ENCODE measurements around the gene PIGH.

Gene PIGH

DNA sequence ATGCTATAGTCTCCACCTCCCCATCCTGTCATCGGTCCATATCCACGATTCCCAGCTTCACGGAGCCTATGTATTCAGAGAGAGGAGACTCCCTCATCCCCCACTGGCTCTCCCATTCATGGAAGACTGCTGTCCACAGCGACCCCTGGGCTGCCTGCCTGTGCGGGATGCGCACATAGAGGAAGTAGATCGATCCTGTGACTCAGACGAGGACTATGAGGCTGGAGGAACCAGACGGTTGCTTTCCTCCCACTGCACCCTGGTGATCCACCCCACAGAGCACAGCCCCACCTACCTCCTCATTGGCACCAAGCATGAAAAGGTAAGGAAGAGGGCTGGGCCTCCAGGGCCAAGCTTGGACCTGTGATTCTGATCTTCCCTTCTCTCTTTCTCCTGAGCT, 24.4 kb downstream of the PIGH start:
- DNase-seq (ENCODE audit: low read depth in 2 of 3, low spot score in 1 of 3) = no peak

DNA sequence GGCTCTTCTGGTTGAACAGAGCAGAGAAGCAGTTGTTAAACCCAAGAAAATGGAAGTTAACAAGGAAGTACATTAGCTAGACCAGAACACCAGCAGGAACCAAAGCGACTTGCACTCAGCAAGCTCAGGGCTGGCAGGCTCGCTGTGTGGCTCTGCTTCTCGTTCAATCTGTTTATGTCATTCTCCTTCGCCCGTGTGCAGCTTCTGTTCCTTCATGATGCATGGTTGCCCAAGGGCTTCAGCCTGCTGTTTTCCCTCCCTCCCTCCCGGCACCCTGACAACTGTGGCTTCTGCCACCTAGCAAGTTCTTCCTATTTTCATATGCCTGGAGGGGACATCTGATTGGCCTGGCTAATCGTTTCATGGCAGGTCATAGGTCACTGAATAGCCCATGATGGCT, 25.3 kb downstream of the PIGH start:
- DNase-seq (ENCODE audit: low read depth in 2 of 3, low spot score in 1 of 3) = no peak

DNA sequence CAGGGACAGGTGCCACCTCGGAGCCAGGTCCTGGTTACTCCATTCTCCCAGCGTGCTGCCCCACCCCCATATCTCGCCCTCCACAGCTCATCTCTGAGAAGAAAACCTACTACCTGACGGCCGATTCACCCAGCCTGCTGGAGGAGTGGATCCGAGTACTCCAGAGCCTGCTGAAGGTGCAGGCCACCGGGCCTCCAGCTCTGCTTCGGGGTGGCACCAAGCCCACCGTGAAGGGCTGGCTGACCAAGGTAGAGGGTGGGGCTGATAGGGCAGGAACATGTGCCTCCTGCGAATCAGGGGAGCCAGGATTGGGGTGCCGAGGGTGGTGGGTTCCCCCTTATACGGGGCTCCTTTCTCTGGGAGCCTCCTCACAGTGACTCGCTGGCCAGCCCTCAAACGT, 25.9 kb downstream of the PIGH start:
- DNase-seq (ENCODE audit: low read depth in 2 of 3, low spot score in 1 of 3) = no peak

DNA sequence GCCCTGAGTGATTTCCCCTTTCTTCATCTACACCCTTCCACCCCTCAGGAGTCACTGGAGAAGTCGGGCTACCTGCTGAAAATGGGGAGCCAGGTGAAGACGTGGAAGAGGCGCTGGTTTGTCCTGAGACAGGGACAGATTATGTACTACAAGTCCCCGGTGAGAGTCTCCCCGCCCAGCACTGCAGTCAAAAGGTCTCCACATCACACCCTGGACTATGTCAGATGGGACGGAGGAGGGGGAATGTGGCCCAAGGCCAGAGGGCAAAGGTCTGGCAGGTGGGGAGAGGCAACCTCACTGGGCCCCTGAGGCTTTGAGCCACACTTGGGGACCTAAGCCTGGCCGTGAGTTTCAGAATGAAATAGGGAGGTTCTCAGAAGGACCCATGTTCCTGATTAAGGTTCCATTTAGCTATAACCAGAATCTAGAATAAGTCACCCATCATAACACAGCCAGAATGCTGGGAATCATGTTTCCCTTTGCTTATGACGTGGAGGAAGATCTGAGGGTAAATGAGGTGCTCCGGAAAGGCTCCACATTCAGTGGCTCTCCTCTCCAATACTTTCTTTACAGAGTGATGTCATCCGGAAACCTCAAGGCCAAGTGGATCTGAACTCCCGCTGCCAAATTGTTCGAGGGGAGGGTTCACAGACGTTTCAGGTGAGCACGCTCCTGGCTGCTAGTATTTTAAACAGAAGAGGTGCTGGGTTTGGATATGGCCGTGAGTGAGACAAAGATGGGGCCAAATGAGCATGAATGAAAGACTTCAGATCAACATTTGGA, 26.6 kb downstream of the PIGH start:
- no peak for DNase-seq (ENCODE audit: low read depth in 2 of 3, low spot score in 1 of 3)

DNA sequence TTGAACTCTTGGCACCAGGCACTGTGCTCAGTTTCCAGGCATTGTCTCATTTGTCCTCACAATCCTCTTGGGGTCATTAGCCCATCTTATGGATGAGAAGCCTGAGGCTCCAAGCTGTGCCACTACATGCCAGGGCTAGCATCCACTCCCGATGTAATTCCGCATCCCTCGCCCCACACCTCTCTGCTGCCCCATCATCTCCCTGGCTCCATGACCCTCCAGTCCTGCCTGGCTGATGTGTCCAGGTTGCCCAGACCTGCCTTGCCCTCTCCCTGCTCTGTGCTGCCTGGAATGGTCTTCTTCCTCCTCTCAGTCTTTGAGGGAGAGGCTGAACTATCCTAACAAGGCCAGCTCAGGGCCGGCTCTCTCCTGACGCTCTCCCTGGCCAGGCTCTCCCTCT, 27.5 kb downstream of the PIGH start:
- DNase-seq (ENCODE audit: low read depth in 2 of 3, low spot score in 1 of 3) = no peak

DNA sequence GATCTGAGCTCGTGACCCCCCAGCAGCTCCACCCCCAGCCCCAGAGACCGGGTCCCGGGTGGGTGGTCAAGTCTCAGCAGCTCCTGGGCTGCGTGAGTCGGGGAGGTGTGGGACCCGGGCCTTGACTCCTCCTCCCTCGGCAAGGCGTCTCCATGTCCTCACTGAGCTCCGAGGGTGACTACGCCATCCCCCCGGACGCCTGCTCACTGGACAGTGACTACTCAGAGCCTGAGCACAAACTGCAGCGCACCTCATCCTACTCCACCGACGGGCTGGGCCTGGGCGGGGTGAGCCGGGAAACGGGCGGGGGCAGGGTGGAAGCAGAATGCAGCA, 28.1 kb downstream of the PIGH start:
- DNase-seq (ENCODE audit: low read depth in 2 of 3, low spot score in 1 of 3) = no peak

DNA sequence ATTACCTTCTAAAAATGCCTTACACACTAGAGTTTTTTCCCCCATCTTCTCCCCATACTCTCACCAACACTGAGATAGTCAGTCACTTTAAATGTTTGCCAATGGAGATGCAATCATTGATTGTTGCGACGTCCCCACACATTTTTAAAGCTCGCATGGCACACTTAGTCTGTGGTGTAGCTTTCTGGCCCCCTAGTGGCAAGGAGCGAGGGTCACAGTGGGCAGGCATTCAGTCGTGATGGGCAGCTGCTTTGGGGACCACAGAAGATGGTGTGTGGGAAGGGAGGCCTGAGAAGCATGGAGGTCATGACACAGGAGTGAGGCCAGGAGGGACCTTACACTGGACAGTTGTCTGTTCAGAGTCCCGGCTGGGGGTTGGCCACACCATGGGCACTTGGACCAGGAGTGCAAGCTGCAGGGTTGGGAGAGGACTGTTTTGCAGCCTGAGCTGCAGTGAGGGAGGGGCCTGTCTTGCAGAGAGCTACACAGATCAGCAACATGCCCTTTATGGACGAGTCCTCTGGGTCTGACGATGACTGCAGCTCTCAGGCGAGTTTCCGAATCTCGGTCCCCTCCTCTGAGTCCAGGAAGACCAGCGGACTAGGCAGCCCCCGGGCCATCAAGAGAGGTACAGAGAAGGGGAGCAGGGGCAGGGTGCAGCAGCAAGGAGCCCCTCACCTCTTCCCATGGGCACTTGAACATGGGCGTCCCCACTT, 28.6 kb downstream of the PIGH start:
- peak; percentile 44 to 68 (median 59) for DNase-seq (ENCODE audit: low read depth in 2 of 3, low spot score in 1 of 3)

DNA sequence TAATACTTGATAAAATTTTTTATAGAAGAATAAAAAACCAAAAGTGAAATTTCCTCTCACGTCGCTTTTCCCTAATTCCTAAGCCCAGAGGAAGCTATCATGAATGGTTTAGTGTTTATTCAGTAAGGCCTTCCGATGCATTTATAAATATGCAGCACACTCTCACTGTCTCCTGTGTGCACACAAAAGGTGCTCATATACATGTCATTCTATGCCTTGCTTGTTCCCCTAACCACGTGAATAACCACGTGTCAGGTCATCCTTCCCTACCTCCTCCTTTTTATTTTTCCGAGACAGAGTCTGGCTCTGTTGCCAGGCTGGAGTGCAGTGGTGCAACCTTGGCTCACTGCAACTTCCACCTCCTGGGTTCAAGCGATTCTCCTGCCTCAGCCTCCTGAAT, 29.6 kb downstream of the PIGH start:
- no peak for DNase-seq (ENCODE audit: low read depth in 2 of 3, low spot score in 1 of 3)

DNA sequence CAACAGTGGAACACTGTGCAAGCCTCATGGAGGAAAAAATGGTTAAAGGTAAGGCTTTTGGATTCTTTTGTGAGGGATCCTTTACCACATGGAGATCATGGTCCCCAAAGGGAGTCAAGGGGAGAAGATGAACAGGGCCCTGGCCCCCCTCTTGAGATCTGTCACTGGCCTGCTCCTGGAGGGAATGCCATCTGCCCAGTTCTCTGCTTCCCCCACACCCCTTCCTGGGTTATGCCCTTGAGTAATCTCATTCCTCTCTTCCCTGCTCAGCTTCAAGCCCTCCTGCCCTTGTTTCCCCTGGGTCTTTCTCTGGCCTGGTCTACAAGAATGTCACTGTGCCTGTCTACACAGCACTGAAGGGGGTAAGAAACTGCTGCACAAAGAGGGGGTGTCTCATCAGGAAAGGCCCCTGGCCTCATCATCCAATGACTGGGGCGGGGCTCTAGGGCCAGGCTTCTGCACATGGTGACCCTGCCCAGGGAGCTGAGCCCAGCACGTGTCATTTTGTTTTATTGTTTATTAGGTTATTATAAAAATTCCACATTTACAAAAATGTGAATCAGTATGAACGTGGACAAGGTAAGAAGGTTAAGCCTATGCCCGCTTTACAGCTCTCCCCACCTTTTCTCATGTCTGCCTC, 30.3 kb downstream of the PIGH start:
- DNase-seq (ENCODE audit: low read depth in 2 of 3, low spot score in 1 of 3) = no peak

DNA sequence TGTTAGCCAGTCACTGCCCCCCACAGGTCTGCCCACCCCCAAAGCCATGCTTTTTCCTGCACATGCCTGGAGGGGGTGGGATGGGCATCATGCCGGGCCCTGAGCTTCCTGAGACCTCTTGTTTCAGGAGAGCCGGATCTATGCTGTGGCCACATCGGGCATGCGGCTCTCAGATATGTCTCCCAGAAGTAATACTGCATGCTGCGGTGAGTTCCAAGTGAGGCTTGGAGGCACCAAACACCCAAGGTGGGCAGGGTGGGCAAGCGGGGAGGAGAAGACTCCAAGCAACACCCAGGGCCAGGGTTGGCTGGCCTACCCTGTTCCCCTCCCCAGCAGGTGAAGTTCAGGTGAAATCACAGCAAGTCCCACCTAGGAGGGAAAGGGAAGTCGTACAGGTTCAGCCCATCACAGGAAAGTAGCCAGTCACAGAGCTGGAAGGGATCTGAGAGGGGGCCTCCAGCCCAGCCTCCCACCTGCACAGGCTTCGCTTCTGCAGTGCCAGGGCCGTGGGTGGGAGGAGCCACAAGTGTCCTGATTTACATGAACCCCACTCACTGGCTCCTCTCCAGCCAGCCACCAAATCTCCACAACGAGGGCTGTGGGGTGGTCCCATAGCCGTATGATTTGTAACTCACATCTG, 30.9 kb downstream of the PIGH start:
- DNase-seq (ENCODE audit: low read depth in 2 of 3, low spot score in 1 of 3) = no peak

DNA sequence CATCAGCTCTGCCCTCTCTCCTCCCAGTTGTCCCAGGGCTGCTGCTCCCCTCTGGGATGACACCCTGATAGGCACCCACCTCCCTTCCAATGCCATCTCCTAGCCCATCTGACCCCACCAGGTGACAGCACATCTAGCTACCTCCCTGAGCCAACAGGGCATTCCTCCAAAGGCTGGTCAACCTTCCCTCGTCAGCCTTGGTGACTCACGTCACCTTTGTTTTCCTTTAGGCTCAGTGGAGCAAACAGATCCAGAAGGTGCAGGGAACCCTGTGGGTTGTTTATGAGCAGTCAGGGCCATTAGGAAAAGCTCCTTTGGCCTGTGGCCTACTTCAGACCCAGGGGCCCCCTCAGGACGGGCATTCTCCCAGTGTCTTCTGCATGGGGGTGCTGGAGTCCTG, 32.4 kb downstream of the PIGH start:
- DNase-seq (ENCODE audit: low read depth in 2 of 3, low spot score in 1 of 3) = no peak

DNA sequence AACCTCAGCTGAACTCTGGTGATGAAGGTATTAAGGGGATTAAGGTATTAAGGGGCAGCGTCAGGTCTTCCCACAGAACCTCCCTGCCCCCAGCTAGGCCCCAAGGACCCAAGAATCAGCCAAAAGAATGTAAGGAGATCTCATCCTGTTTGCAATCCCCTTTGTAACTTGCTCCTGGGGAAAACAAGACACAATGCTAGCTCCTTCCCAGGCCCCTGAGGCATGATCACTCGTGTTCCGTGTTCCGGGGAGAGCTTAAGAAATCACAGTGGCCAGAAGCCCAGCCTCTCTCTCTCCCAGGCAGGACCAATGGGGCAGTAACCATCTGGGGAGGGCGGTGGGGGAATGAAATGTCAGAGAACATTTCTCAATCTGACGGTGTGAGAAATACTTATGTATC, 33.2 kb downstream of the PIGH start:
- DNase-seq (ENCODE audit: low read depth in 2 of 3, low spot score in 1 of 3) = no peak

DNA sequence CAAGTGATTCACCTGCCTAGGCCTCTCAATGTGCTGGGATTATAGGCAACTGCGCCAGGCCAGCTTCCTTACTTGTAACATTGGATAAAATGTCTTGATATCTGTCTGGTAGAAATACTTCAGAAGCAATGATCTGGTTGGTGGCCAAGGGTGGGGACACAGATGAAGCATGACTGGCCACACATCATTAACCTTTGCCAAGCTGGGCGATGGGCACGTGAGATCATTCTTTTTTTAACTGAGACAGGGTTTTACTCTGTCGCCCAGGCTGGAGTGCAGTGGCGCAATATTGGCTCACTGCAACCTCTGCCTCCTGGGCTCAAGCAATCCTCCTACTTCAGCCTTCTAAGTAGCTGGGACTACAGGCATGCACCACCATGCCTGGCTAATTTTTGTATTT, 35.8 kb downstream of the PIGH start:
- no peak for DNase-seq (ENCODE audit: low read depth in 2 of 3, low spot score in 1 of 3)

DNA sequence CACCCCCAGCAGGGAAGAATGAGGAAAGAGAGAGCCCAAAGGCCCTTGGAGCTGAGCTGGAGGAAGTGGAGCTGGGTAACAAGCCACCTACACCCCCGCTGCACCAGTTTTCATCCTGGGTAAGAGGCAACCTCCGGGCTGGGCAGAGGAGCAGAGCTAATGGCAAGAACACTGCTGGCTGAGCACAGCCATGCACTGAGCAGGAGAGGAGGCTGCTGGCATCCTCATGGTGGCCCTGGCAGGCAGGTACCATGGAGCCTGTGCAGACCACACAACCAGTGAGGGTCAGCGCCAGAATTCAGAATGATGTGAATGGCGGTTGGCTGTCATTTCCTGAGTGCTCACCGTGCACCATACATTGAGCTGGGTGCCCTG, 37.3 kb downstream of the PIGH start:
- no peak for DNase-seq (ENCODE audit: low read depth in 2 of 3, low spot score in 1 of 3)

DNA sequence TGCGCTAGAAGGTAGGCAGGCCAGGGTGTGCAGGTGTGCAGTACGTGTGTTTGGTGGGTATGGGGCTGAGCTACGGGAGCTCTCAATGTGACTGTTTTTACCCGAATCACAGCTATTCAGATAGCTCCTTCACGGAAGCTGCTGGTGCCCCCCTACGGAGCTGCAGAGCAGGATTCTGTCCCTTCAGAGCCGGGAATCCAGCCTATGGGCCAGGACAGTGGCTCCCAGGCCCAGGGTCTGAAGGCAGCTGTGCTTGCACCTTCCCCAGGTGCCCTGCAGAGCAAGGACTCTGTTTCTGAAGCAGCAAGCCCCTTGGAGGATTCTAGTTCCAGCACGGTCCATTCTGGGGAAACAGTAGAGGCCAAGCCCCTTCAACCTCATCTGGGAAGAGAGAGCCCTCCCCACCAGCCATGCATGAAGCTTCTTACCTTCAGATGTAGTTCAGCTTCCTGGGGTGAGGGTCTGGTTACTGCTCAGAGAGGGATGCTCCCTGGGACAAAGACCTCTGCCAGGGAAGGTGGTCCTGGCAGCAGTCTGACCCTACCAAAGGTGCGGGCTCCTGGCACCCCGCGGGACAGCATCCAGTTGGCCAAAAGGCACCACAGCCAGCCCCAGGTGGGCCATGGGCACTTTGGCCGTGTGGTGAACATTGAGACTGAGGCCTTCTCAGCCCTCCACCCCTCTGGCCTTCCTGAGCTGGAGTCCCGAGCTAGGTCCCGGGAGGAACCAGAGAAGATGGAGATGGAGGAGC, 37.9 kb downstream of the PIGH start:
- no peak for DNase-seq (ENCODE audit: low read depth in 2 of 3, low spot score in 1 of 3)

DNA sequence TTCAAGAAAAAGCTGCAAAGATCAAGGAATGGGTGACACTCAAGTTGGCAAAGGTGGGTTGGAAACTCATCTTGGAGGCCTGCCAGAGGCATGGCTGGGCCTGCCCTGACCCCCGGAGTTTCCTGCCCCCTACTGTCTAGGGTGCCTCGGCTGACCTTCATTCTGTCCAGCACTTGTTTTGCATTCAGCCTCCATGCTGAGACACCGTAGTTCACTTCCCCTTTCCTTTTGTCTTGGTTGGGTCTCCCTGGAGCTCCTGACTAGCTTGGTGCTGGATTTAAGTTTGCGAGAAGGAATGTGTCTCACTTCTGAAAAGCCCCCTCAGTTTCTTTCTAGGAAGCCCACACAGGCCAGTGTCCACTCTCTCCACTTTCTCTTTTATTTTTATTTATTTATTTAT, 40.4 kb downstream of the PIGH start:
- no peak for DNase-seq (ENCODE audit: low read depth in 2 of 3, low spot score in 1 of 3)

DNA sequence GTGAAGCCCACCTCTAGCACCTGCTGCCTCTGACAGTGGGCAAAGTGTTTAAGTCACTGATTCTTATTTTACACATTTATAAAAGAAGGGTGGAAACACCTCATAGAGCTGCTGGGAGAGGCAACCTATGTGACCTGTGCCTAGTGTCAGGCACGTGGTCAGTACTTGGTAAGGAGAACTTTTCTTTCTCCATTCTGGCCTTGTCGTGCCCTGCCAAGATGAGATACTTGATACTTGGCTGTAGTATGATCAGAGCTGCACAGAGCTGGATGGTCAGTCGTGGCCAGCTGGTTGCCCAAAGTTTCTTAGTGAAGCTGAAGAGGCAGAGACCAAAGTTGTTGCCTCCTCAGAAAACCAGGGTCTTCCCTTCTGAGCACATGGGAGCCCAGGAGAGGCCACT, 42.4 kb downstream of the PIGH start:
- no peak for DNase-seq (ENCODE audit: low read depth in 2 of 3, low spot score in 1 of 3)

DNA sequence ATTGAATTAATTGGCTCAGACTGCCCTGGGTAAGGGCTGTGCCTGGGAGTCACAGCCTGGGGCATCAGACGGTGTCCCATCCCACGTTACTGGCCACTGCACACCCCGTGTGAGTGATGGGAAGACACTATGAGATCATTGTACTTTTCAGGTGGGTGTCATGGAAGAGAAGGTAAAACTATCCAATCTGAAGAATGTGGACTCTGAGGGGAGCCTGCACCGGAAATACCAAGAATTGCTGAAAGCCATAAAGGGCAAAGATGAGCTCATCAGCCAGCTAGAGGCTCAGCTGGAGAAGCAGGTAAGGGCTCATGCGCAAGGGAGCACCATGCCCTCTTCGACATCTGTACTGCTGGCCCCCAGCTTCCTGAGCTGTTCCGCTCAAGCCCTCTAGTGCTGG, 43.0 kb downstream of the PIGH start:
- DNase-seq (ENCODE audit: low read depth in 2 of 3, low spot score in 1 of 3) = no peak

DNA sequence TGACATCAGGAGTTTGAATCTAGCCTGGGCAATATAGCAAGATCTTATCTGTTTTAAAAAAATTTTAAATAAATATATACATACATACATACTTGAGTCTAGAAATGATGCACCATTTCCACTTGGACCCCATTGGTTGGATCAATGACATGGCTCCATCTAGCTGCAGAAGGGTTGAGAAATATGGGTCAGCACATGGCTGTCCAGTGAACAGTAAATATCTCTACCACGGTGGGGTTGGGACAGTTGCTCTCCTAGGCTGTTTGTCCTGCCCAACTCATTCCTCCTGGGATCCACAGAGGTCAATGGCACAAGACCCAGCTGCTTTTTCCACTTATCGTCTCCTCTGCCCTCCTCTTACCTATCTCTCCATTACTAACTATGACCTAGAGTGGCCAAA, 43.4 kb downstream of the PIGH start:
- DNase-seq (ENCODE audit: low read depth in 2 of 3, low spot score in 1 of 3) = no peak

DNA sequence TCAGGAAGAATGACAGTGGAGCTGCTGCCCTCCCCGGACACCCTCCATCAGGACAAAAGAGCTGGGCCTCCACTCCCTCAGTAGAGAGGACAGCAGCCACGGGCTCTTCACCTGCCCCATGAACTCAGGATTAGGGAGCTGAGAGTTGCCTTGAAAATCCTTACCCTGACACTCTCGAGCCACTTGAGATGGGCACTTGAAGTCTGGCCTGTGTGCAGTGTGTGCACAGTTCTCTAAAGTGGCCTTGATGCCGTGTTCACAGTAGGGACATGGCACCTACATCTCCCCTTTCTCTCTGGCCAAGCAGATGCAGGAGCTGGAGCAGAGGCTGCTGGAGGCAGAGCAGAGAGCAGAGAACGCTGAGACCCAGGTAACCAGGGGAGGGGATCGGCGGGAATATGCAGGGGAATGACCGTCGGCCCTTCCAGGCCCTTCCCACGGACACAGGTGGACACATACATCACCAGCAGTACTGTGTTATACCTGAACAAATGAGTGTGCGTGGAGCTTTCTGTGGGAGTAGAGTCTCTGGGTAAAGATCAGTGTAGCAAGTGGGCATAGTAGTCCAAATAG, 44.5 kb downstream of the PIGH start:
- DNase-seq (ENCODE audit: low read depth in 2 of 3, low spot score in 1 of 3) = no peak

DNA sequence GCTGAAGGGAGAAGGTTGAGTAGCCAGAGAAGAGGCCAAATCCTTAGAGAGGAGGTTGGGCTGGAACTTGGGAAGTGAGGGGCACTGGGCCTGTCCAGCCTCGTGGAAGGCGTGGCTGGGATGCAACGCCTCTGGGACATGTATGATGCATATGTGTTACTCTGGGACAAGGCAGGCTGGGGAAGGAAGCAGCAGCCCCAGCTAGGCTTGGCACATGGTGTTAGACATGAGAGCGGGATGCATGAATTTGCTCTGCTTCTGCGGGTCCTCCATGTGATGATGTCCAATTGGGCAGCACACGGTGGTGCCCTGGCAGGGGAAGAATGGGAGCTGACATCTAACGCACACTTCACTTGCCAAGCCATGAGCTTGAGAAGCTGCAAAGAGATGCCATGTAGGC, 45.7 kb downstream of the PIGH start:
- no peak for DNase-seq (ENCODE audit: low read depth in 2 of 3, low spot score in 1 of 3)

All from stimulated activated CD4-positive, alpha-beta T cell treated with anti-CD3 and anti-CD28 coated beads, Interleukin-12 subunit alpha, Interleukin-12 subunit beta, amount 100 ng/mL, for 48 hours (primary cell).